HL-60/S4 (cell line): ENCODE results near the gene CES4A.
"Not testable (repeated sequence)": the region's sequence is repeated elsewhere in the genome, so short reads cannot be mapped to it uniquely, and the experiment has no call there.

Experiments
- in situ Hi-C: fragments of 300-500 bp; cut with MboI; formaldehyde crosslinking; loops from 2 replicates; pipeline ENCODE4 v1.14.3; 2022; ENCODE audit warnings: low sequenced_read_pairs

CES4A gene

GRCh38 chr16:66979011-66979717, 9.2 kb upstream of the CES4A start:
- in situ Hi-C loops: no loop called here

DNA sequence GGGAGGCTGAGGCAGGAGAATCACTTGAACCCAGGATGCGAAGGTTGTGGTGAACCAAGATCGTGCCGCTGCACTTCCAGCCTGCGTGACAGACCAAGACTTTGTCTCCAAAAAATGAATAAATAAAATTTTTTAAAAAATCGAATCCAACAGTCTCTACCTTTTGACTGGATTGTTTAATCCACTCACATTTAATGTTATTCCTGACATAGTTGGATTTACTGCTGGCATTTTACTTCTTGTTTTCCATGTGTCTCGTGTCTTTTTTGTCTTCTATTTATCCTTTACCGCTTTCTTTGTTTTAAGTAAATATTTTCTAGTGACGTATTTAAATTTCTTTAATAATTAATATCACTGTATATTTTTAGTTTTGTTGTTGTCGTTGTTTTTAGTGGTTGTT, 5.4 kb upstream of the CES4A start:
- in situ Hi-C loops: no loop called here

DNA sequence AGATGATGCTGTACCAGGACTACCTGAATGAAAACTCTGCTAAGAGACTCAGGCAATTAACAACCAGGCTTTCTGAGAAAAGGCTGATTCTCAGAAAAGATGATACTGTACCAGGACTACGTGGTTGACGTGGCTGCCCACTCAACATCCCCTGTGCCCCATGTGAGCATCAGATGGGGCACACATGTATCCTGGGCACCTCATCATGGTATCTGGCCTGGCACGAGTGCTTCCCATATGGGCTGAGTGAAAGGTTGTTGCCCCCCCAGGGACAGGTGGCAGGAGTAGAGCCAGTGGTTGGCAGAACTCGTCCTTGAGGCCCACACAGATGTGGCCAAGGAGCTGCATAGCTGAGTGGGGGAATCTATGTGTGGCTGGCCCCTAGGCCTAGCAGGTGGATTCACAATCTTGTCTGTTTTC, 3.5 kb upstream of the CES4A start:
- in situ Hi-C loops: no loop called here

DNA sequence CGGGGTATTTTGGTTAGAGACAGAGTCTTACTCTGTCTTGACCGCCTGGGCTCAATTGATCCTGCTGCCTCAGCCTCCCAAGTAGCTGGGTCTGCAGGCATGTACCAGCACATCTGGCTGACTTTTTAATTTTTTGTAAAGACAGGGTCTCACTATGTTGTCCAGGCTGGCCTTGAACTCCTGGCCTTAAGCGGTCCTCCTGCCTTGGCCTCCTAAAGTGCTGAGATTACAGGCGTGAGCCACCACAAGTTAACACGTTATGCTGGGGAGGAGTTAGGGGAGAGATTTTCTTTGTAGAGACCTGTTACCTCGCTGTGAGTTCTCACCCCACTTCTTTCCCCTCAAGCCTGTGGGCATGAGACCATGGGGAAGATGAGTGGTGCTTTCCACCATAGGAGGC, 1.8 kb upstream of the CES4A start:
- in situ Hi-C loops: no loop called here

GRCh38 chr16:66991545-66992077, 3.2 kb downstream of the CES4A start:
- in situ Hi-C loops: no loop called here

DNA sequence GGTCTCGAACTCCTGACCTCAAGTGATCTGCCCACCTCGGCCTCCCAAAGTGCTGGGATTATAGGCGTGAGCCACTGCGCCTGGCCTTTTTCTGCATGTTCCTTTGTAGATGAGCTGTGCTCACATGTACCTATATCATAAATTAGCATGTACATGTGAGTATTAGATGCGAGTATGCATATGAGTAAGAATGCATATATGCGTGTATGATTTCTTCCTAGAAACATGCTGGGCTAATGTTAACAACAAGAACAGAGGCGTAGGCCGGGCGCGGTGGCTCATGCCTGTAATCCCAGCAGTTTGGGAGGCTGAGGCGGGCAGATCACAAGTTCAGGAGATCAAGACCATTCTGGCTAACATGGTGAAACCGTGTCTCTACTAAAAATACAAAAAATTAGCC, 5.2 kb downstream of the CES4A start:
- in situ Hi-C loops: not testable (repeated sequence)

GRCh38 chr16:66996324-66996982, 8.1 kb downstream of the CES4A start:
- in situ Hi-C loops: no loop called here

- in situ Hi-C loops: no loop called here
Observed at GRCh38 chr16:66996983-66997358, 8.6 kb downstream of the CES4A start.

DNA sequence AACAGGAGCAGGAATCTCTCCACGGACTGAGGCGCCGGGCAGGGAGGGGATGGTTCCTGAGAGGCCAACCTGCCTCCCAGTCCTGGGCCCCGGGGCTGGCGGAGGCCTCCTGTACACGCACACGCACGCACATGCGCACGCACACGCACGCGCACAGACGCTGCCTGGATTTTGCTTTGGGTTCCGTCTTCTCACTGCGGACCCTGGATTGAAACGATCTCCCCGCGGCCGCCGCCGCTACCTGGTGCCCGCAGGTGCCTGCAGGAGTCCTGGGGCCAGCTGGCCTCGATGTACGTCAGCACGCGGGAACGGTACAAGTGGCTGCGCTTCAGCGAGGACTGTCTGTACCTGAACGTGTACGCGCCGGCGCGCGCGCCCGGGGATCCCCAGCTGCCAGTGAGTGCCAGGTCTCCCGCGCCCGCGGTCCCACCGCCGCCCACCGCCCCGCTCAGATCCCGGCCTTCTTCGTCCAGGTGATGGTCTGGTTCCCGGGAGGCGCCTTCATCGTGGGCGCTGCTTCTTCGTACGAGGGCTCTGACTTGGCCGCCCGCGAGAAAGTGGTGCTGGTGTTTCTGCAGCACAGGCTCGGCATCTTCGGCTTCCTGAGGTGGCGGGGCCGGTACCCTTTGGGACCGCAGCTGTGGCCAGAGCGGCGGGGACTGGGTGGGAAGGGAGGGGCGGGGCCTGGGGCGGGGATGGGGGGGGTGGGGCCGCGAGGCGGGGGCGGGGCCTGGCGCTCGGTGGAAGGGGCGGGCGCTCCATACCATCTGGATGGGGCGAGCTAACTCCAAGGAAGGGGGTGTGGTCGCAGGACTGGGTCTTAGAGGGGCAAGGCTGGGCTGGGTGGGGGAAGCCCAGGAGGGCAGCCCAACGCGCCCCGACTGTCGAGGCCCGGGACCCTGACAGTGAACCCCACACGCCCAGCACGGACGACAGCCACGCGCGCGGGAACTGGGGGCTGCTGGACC, 12.3 kb downstream of the CES4A start:
- in situ Hi-C loops: no loop called here

DNA sequence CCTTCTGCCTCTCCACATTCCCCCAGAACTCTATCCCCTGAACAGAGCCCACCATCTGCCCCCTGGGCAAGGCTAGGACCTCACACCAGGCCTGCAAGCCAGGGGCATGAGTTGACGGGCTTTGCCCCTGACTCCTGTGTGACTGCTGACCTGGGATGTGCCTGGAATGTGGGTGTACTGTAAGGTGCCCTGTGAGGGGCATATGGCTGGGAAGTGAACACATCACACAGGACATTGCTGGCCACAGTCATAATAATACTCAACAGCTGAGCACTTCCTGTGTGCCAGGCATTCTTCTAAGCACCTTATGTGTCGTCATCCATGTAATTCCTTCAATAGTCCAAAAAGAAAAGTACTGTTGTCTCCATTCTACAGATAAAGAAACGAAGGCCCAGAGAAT, 13.3 kb downstream of the CES4A start:
- in situ Hi-C loops: no loop called here

GRCh38 chr16:67006930-67007658, 18.7 kb downstream of the CES4A start:
- in situ Hi-C loops: no loop called here

- in situ Hi-C loops: no loop called here
Observed at GRCh38 chr16:67009158-67009557, 20.8 kb downstream of the CES4A start.

DNA sequence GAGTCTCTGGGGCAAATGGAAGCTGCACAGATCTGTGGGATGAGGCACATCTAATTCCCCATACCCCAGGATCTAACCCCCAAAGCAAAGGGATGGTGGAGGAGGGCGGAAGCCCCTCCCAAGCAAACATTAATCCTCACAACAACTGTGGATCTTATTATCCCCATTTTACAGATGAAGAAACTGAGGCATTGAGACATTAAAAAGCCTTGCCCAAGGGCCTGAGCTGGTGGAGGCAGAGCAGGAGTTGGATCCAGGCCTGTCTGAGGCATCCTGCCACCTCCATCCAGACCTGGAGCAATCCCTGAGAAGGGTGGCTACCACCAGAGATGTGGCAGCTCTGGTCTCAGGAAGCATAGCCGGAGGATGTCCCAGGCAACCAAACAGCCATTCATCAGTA, 22.9 kb downstream of the CES4A start:
- in situ Hi-C loops: loop anchor here (10.0 kb wide), 1 partner anchor 144 kb away; the partner anchor contains the start of genes B3GNT9, FBXL8 and TRADD

DNA sequence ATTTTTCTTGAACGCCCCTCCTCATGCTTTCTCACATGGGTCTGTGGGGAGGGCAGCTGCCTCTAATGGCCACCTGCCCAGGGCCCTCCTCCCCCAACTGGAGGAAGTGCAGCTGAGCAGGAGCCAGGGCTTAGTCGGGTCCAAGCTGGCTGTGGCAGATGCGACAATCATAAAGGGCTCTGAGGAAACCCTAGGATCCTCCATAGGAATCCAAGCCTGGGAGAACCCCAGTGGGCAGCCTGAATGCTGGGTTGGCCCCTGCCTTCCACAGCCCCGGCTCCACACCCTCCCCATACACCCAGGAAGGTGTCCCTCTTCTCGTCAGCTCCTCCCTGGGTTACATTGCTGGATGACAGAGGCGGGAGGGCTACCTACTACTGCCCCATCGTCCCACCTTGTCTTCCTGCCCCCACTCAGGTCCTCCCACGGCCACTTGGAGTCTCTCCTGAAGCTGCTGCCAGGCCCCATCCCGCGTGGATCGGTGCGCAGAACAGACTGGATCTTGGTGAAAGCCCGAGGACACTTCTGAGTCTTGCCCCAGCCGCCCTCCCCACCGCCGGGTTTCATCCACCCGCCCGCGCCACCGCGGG, 24.9 kb downstream of the CES4A start:
- in situ Hi-C loops: loop anchor here (10.0 kb wide), 1 partner anchor 141 kb away; the partner anchor contains the start of genes B3GNT9, FBXL8 and TRADD

DNA sequence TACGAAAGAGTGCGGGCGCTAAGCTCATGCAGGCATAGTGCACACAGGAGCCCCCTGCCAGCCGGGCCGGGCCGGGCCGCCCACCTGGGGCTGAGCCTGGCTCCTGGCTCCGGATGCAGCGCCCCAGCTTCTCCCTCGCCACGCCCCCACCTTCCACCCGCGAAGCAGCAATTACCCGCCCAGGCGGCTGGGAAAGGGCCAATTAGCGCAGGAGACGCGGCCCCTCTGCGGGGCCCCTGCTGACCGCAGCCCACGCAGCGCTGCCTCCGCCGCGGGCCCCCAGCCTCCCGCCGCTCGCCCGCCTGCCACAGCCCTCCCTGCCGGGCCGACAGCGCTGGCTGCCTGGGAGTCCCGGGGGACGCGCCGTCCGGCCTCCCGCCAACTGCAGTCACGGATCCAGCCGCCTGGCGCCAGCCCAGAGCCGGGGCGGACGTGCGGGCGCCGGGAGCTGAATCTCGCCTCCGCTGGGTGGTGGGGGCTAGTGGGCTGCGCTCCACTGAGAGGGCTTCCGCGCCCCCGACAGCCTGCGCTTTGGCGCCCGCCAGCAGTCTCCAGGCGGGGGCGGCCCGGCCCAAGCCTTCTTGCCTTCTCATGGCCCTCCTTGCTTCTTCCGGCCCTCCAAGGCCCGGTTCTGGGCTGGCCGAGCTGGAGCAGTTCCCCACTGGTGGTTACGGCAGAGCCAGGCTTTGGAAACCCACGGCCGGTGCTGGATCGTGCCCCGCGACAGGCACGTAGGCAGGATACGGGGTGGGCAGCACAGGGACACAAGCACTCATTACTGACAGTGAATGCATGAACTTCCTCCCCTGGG, 25.6 kb downstream of the CES4A start:
- in situ Hi-C loops: loop anchor here (10.0 kb wide), 1 partner anchor 141 kb away; the partner anchor contains the start of genes B3GNT9, FBXL8 and TRADD

DNA sequence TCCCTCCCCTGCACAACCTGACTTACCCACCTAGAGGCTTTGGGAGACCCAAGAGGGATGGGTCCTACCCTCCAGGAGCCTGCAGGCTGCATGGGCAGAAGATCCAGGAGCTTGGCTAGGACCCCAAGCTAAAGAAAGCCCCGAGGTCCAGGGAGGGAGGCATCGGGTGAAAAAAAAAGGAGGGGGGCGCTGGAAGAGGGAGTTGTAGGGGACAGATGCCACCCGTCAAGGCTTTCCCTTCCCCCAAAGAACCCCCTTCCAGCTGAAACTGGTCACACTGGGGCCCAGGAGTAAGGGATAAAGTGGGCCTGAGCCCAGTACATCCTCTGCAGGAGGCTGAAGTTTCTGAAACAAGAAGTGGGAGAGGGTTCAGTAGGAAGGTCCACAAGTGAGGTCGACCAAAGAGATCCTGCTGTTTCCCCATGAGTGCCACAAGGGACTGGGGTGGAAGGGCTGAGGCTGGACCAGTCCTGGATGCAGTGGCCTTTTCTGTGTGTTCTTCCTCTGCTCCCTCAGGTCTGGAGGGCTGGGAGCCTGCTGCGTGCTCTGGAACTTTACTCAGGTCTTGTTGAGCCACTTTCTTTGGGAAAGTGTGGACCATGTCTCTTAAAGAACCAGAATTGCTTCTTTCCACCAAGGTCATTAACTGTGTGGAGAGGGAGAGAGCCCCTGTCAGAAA, 26.4 kb downstream of the CES4A start:
- in situ Hi-C loops: loop anchor here (10.0 kb wide), 1 partner anchor 140 kb away; the partner anchor contains the start of genes B3GNT9, FBXL8 and TRADD

GRCh38 chr16:67015313-67015731, 26.9 kb downstream of the CES4A start:
- in situ Hi-C loops: loop anchor here (10.0 kb wide), 1 partner anchor 139 kb away; the partner anchor contains the start of genes B3GNT9, FBXL8 and TRADD

- in situ Hi-C loops: loop anchor here (10.0 kb wide), 1 partner anchor 139 kb away; the partner anchor contains the start of genes B3GNT9, FBXL8 and TRADD
Observed at GRCh38 chr16:67016143-67016542, 27.8 kb downstream of the CES4A start.
